Stimulated activated CD8-positive, alpha-beta memory T cell treated with anti-CD3 and anti-CD28 coated beads, Interleukin-12 subunit alpha, Interleukin-12 subunit beta, amount 100 ng/mL, for 4 hours (primary cell): ENCODE results near the gene POLN.

Source experiments
- DNase-seq: peaks from one replicate; pipeline ENCODE4 v3.0.0-alpha.2; 2020; ENCODE audit warnings: low read depth

POLN gene

GRCh38 chr4:2070421-2071251 lies 171.3 kb downstream of the POLN start:
- DNase-seq, result no peak

DNA sequence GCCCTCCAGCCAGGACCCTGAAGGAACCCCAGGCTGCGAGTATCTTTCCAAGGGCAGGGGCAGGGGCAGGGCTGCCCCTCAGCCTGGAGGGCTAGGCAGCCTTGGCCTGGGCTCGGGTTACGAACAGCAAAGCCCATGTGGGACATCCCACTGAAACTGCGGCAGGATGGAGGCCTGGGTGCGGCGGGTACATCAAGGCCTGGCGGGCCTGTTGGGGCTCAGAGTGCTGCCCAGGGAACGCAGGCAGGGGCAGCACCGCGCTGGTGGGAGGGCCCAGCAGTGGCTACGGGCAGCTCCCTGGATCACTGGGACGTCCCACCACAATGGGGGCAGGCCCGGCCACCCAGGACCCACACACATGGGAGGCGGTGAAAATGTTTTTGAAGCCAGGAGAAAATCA lies 171.9 kb downstream of the POLN start:
- no peak for DNase-seq

- no peak for DNase-seq
Observed at GRCh38 chr4:2069161-2069971, 172.6 kb downstream of the POLN start.

DNA sequence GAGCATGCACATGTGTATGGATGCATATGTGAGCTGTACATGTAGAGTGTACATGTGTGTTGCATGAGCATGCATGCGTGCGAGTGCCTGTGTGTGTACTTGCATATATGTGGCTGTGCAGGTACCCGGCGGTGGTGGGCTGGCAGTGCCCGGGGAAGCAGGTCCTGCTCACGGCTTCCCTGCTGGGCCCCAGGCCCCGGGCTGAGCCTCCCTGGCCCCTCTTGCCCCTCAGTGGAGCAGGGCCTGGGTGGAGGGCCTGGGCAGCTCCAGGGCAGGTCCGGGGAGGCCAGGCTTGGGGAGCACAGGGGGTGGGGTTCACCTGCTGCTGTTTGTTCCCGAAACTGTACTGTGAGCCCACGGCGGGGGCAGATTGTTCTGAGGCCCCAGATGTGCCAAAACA lies 173.4 kb downstream of the POLN start:
- DNase-seq, result no peak

GRCh38 chr4:2068198-2068470 lies 173.8 kb downstream of the POLN start:
- no peak for DNase-seq

DNA sequence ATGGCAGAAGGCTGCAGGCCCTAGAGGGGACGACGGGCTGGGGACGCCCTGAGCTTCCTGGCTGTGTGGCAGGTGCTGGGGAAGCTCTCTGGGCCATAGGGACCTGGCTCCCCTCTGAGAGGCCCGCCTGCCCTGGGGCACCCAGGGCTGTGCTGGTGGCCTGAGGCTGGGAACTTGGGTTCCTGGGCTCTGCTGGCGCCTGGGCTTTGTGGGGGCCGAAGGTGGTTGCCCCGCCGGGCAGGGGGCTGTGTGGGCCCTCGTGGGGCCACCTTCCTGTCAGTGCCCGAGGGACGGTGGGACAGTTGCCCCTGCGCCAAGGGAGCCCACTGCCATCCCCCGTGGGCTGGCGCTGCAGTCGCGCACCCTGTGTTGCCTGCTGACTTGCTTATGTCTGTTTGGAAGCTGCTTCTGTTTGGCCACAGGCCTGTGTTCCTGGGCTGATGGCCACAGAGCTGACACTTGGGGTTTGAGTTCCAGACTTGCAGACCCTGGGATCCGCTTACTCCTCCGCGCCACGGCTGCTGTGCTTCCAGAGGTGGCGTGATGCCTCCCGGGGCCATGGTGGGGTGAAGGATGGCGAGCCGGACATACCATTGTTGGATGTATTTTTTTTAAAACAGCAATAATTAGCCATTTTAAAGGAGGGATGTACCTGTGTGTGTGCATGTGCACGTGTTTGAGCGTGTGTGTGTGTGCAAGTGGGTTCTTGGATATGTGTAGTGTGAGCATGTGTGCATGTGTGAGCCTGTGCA lies 174.3 kb downstream of the POLN start:
- no peak for DNase-seq

DNA sequence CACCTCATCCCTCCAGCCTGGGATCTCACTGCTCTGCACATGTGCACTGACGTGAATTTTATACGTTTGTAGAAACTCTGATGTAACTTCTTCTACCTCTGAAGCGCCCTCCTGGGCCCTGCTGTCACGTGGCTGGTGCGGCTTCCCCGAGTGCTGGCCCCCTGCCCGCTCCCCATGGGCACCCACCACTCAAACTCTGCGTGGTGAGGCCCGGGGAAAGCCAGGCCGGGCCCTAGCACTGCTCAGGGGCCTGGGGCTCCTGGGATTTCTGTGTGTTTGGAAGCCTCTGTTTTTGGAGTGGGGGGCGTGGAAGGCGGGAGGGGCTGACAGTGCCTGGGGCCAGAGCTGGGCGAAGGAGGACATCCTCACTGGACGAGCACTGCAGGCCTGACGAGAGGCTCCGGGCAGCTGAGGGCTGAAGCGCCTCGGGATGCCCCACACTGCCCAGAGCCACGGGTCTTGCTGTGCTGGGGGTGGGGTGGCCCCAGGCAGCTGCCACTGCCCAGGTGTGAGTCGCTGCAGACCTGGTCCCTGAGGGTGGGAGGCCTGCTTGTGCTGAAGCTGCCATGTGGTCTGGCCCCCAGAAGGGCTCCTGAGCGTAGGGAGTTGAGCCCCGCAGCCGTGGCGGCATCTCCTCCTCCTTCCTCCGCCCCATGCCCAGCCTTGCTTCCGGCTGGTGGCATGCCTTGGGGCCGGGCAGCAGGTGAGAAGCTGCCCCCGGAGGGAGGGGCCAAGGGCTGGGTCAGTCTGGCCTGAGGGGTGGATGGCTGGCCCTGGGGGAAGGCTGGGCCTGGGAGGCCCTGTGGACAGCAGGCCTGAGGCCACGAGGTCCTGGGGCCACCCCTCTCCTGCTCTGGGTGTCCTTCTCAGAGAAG lies 175.1 kb downstream of the POLN start:
- DNase-seq, result no peak

GRCh38 chr4:2066011-2066551 lies 175.8 kb downstream of the POLN start:
- no peak for DNase-seq

DNA sequence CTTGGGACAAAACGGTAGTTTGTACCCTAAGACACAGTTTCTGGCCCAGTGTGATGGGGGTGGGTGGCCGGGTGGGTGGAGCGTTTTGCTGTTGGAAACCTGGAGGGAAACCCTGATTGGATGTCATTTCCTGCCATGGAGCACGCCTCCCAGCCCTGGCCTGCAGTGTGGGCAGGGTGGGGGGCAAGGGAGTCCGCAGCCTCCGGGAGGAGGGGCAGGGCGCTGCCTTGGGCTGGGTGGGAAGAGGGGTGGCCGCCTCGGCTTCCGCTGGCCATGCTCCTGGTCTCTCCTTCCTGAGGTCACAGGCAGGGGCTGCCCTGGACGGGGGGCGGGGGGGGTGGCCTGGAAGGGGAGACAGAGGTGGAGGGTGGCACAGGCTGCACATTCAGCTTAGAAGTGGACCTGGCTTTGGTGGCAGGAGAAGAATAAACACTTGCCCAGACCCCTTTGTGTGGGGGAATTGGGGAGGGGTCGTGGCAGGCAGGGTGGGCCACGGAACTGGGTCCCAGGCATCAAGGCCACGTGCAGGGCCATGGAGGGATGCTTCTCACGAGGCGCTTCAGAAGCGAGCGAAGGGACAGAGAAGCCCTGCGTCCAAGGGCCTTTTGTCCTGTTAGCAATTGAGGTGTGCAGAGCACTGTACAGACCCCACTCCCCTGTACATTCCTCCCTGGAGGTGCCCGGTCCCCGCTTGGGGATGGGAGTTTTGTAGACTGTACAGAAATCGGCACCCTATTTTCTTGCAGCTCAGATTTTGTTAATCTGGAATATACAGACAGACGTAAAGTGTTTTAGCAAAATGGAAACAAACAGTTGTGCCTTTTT lies 176.6 kb downstream of the POLN start:
- DNase-seq, result no peak

DNA sequence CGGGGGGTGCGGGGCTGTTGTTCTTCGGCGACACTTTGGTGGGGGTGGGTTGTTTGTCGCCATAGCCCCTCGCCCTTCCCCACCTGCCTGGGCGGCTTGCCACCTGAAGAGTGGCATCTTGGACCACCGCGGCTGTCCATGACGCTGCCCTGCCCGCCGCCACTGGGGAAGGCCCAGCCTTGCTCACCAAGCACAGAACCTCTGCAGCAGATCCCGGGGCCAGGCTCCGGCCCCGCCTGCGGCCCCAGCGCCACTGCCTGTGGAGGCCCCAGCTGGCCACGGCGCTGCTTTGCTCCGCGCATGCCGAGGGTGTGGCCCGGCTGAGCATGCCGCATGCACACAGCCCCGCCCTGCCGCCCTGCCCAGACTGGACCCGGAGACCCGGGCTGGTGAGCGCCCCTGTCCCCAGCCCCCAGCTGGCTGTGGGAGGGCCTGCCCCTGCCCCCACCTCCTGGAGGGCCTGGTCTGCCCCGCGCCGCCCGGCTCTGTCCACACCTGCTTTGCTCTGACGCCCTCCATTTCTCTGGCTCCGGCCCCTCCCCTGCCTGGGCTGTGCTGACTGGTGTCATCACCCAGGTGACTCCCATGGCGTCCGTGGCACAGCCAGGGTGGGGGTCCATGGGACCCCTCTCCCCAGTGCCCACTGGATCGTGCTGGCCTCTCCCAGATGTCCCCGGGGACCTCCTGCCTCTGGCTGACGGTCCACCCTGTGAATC lies 177.5 kb downstream of the POLN start:
- no peak for DNase-seq

- no peak for DNase-seq
Observed at GRCh38 chr4:2063557-2064275, 178.2 kb downstream of the POLN start.

DNA sequence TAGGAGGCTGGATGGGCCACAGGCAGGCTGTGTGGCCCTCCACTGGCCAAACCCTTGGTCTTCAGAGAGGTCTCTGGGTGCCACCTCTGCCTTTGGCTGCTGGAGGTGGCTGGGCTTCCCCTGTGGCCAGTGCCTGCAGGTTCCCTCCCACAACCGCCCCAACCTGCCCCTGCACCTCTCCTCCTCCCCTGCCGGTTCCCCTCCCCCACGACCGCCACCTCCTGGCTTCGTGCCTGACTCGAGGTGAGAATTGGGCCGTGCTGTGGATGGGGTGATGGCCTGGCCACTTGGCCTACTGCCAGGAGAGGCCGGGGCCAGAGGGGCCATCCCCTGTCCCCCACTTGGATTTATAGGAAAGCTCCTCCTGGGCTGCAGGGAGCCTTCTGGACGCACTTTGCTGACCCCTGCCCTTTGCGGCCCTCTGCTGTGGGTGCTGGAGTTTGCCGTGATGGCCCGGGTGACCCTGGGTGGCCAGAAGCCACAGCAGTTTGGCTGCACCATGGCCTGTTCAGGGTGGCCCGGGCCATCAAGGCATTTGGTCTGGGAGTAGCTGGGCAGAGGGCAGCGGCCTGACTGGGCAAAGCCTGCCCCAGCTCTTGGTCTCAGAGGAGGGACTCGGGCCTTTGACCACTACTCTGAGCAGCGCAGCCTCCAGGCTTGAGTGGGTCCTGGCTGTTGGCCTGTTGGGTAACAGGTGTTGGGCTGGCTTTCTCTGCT lies 179.0 kb downstream of the POLN start:
- DNase-seq, result no peak

- no peak for DNase-seq
Observed at GRCh38 chr4:2062168-2062807, 179.6 kb downstream of the POLN start.

GRCh38 chr4:2061186-2062131 lies 180.5 kb downstream of the POLN start:
- DNase-seq, result no peak

DNA sequence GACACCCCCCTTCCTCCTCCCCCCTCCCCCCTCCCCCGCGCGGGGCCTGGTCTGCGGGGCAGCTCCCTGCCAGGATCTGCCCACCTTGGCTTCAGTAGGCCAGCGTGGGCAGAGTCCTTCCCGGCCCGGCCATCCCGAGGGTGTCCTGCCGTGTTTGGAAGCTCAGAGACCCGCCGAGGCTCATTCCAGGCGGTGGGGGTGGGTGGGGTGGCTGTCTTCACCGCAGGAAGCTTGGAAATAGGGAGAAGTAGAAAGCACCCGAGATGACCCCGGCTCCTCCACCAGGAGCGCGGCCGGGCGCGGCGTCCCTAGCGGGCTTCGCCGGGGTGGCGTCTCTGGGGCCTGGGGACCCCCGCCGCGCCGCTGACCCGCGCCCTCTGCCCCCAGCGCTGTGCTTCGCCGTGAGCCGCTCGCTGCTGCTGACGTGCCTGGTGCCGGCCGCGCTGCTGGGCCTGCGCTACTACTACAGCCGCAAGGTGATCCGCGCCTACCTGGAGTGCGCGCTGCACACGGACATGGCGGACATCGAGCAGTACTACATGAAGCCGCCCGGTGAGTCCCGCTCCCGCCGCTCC lies 181.2 kb downstream of the POLN start:
- no peak for DNase-seq

DNA sequence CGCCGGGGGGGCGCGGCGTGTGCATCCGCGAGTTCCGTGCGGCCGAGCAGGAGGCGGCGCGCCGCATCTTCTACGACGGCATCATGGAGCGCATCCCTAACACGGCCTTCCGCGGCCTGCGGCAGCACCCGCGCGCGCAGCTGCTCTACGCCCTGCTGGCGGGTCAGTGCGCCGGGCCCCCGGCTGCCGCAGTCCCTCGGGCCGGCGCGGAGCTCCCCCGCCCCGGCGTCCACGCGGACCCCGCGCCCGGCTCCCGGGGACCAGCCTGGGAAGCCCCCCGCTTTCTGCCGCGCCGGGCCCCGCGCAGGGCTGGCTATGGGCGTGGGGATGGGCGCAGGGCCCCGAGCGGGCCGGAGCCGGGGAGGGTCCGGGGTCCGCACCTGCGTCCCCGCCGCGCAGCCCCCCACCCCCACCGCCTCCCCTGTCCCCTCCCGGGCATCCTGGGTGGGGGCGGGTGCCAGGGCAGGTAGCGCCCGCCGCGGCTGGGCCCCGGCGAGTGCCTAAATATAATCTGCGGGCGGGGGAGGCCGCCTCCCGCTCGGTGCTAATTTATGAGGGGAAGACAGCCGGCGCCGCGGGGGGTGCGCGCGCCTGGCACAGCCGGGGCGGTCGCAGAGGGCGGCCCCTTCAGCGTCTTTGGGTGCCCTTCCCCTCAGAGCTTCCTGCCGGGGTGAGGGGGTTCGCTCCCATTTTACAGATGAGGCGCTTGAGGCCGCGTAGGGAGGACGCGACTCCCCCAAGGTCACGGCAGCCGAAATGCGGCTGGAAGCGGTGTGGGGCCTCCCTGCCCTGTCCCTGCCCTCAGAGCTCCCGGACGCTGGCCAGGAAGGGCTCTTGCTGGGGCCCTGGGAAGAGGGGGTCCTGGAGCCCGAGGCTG lies 182.0 kb downstream of the POLN start:
- no peak for DNase-seq
